Panc1 (cell line): Measurements from ENCODE around the gene GNE. TPM values are rescaled to one million over a fixed set of nuclear protein-coding genes. Genes with fewer than 3 reads are reported as not detected.

Experiments
- ATAC-seq: fragments of 200-7000 bp; cut with Tn5 transposase; 2 replicates; pipeline ENCODE4 v1.9.1; 2020; ENCODE audit warnings: mild to moderate bottlenecking, moderate library complexity
- BruUV-seq: library from RNA; stranded (reverse); fragments of 400-500 nt; replicated peaks from 2 replicates; lab custom pipeline; 2021; lab: Mats Ljungman, UMichigan
- CTCF ChIA-PET: fragments of 300-600 bp; sonication (Branson Sonifier 250); formaldehyde crosslinking; loops from one replicate; lab custom pipeline; 2022; ENCODE audit warnings: antibody characterized with exemption; lab: Charles Lee
- POLR2A ChIA-PET: fragments of 300-600 bp; sonication (Branson Sonifier 250); formaldehyde crosslinking; loops from one replicate; lab custom pipeline; 2022; ENCODE audit warnings: antibody characterized with exemption; lab: Charles Lee
- DNase-seq: peaks from one replicate; pipeline ENCODE4 v3.0.0-alpha.2; 2010; ENCODE audit warnings: low read depth, low spot score
- H3K27ac ChIP-seq: 2 replicates; pipeline ENCODE4 v1.5.1; 2011; ENCODE audit warnings: mild to moderate bottlenecking, low read length, inconsistent platforms
- H3K27me3 ChIP-seq: fragments of 200-500 bp; sonication (Bioruptor generic); 2 replicates; pipeline ENCODE4 v1.6.0; 2014; ENCODE audit warnings: low read length, inconsistent platforms; ENCODE audit not compliant: control insufficient read depth, insufficient read depth
- H3K36me3 ChIP-seq: fragments of 200-500 bp; sonication (Bioruptor generic); 2 replicates; pipeline ENCODE4 v1.5.1; 2014; ENCODE audit warnings: inconsistent platforms, mild to moderate bottlenecking, low read length, moderate library complexity; ENCODE audit not compliant: control insufficient read depth, insufficient read depth
- H3K4me1 ChIP-seq: 2 replicates; pipeline ENCODE4 v1.5.1; 2011; ENCODE audit warnings: inconsistent platforms, mild to moderate bottlenecking, low read length, moderate library complexity; ENCODE audit not compliant: control insufficient read depth, insufficient read depth
- H3K4me3 ChIP-seq, 2 experiments: 2 replicates each; pipeline ENCODE4 v1.5.1; 2011 to 2012; ENCODE audit warnings: low read depth in 2 of 2, low read length in 2 of 2, mild to moderate bottlenecking in 2 of 2, inconsistent platforms in 1 of 2, moderate library complexity in 1 of 2
- H3K9me3 ChIP-seq: fragments of 200-500 bp; sonication (Bioruptor generic); 2 replicates; pipeline ENCODE4 v1.5.1; 2014; ENCODE audit warnings: low read depth, mild to moderate bottlenecking, inconsistent platforms, low read length, moderate library complexity; ENCODE audit not compliant: control insufficient read depth, insufficient read depth
- POLR2AphosphoS5 ChIP-seq: IDR thresholded peaks from 2 replicates; pipeline ENCODE4 v1.6.1; 2012; ENCODE audit warnings: mild to moderate bottlenecking, low read depth, low read length, moderate library complexity
- REST ChIP-seq, 2 experiments: IDR thresholded peaks; 2 replicates each; pipeline ENCODE4 v1.6.1; 2011 to 2012; ENCODE audit warnings: low read depth in 2 of 2, control low read depth in 1 of 2, low read length in 1 of 2, mild to moderate bottlenecking in 1 of 2, moderate library complexity in 1 of 2; ENCODE audit not compliant: insufficient read depth in 1 of 2
- SIN3A ChIP-seq: IDR thresholded peaks from 2 replicates; pipeline ENCODE4 v1.6.1; 2012; ENCODE audit warnings: low read depth, mild to moderate bottlenecking, low read length, moderate library complexity, borderline replicate concordance; ENCODE audit not compliant: insufficient read depth
- TCF7L2 ChIP-seq: IDR thresholded peaks from 2 replicates; pipeline ENCODE4 v1.6.1; 2011; ENCODE audit warnings: mild to moderate bottlenecking, low read depth, low read length, inconsistent platforms
- in situ Hi-C: cut with HindIII; loops from 2 replicates; pipeline ENCODE4 v1.10.0; 2016; ENCODE audit warnings: low sequenced_read_pairs, low pct_unique_long_range_greater_than_20kb
- intact Hi-C: fragments of 100-400 bp; cut with micrococcal nuclease; formaldehyde crosslinking; loops from one replicate; pipeline ENCODE4 v1.10.0; 2022; ENCODE audit not compliant: unreplicated experiment
- total RNA-seq: library from RNA; stranded (reverse); gene quantifications from one replicate; pipeline ENCODE4 v1.2.1, GENCODE V29; 2021; ENCODE audit not compliant: unreplicated experiment
- TF ChIP-seq, protein P1 (sequence below): fragments of 450-650 bp; IDR thresholded peaks from 2 replicates; pipeline ENCODE4 v1.5.1; 2017; ENCODE audit warnings: mild to moderate bottlenecking

Gene GNE
- total RNA-seq, 1 experiment from 2014 or later, result 107 TPM

DNA sequence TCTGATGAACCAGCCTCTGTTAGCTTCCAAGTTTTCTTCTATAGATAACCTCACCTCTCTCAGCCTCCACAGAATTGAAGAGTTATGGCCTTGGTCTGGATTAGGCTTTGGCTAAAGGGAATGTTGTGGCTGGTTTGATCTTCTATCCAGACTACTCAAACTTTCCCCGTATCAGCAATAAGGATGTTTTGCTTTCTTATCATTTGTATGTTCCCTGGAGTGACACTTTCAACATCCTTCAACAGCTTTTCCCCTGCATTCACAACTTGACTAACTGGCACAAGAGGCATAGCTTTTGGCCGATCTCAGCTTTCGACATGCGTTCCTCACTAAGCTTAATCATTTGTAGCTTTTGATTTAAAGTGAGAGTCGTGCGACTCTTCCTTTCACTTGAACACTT, 28.1 kb upstream of the GNE start:
- CTCF ChIA-PET, result no interaction called here
- Histone ChIP-seq H3K4me3 (no peak overlapping the region), H3K9me3 (no peaks in the 10 kb centered on the region), H3K4me1 (no peaks in the 10 kb centered on the region), H3K27me3 (no peaks in the 10 kb centered on the region), H3K36me3 (no peaks in the 10 kb centered on the region), H3K27ac (no peak overlapping the region)
- DNase-seq (no peak), ATAC-seq (no peak)
- no peak for TF ChIP-seq SIN3A
- TF ChIP-seq TCF7L2, result peak; percentile 68; the same call in 1 of the 2 replicates
- no TSS peak for BruUV-seq
- intact Hi-C loops, result no loop called here
- POLR2A ChIA-PET, result interaction anchor here (0.6 kb wide), 1 partner anchor 40 kb away, joined by 14 read pairs; no protein-coding TSS in a partner anchor
- in situ Hi-C loops, result no loop called here

- CTCF ChIA-PET, result no interaction called here
- TF ChIP-seq POLR2AphosphoS5 (no peak), SIN3A (no peak), REST (IDR thresholded peaks at IDR 0.05; ENCODE audit: insufficient read depth in 1 of 2, low read depth in 2 of 2, low read length in 1 of 2) (no peak)
- TF ChIP-seq, protein P1, sequence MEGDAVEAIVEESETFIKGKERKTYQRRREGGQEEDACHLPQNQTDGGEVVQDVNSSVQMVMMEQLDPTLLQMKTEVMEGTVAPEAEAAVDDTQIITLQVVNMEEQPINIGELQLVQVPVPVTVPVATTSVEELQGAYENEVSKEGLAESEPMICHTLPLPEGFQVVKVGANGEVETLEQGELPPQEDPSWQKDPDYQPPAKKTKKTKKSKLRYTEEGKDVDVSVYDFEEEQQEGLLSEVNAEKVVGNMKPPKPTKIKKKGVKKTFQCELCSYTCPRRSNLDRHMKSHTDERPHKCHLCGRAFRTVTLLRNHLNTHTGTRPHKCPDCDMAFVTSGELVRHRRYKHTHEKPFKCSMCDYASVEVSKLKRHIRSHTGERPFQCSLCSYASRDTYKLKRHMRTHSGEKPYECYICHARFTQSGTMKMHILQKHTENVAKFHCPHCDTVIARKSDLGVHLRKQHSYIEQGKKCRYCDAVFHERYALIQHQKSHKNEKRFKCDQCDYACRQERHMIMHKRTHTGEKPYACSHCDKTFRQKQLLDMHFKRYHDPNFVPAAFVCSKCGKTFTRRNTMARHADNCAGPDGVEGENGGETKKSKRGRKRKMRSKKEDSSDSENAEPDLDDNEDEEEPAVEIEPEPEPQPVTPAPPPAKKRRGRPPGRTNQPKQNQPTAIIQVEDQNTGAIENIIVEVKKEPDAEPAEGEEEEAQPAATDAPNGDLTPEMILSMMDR, result no peak
- intact Hi-C loops (no loop called here), in situ Hi-C loops (no loop called here)
- POLR2A ChIA-PET, result no interaction called here
- BruUV-seq, result no TSS peak
- Histone ChIP-seq H3K27me3 (no peaks in the 10 kb centered on the region), H3K9me3 (no peaks in the 10 kb centered on the region), H3K36me3 (no peaks in the 10 kb centered on the region), H3K4me1 (no peaks in the 10 kb centered on the region), H3K4me3 (no peak overlapping the region), H3K27ac (no peak overlapping the region)
- DNase-seq (no peak), ATAC-seq (no peak)
Observed at GRCh38 chr9:36284226-36284625, 26.0 kb upstream of the GNE start.

- no peaks in the 10 kb centered on the region for H3K27me3 ChIP-seq
- POLR2A ChIA-PET, result no interaction called here
- no peak overlapping the region for H3K4me3 ChIP-seq
- TF ChIP-seq POLR2AphosphoS5 (no peak), SIN3A (no peak), REST (IDR thresholded peaks at IDR 0.05; ENCODE audit: insufficient read depth in 1 of 2, low read depth in 2 of 2, low read length in 1 of 2) (no peak), TCF7L2 (no peak)
- TF ChIP-seq, protein P1, result no peak
- BruUV-seq, result no TSS peak
- DNase-seq (no peak), ATAC-seq (no peak)
- in situ Hi-C loops, result no loop called here
- no peaks in the 10 kb centered on the region for H3K9me3 ChIP-seq
- intact Hi-C loops, result no loop called here
- no peaks in the 10 kb centered on the region for H3K4me1 ChIP-seq
- CTCF ChIA-PET, result no interaction called here
- H3K36me3 ChIP-seq, result no peaks in the 10 kb centered on the region
- no peak overlapping the region for H3K27ac ChIP-seq
Observed at GRCh38 chr9:36282275-36282674, 24.0 kb upstream of the GNE start.
